Measurements from ENCODE around the gene PIK3C2G.

PIK3C2G gene

DNA sequence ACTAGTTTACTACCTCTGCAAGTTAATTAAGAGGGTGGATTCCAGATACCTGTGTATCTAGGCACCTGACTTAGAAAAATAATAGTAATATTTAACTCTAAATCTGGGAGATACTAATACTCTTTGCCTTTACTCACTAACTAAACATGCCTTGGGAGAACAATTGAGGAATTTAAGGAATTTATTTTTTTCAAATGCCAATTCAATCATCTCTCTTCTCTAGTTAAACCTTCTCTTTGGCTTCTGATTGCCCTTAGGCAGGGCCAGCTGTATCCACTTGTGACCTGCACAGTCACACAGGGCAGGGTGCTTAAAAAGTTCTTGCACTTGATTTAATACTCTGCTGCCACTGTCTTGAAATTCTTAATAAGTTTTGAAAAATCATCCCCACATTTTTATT lies 334.1 kb downstream of the PIK3C2G start:
- Histone ChIP-seq H3K79me2 (ENCODE audit: insufficient read depth, low read length) (no peaks in the 10 kb centered on the region), H3K27me3 (ENCODE audit: insufficient read depth, low read length, poor library complexity, severe bottlenecking) (no peaks in the 10 kb centered on the region), H3K4me1 (ENCODE audit: insufficient read depth, low read length, poor library complexity, severe bottlenecking) (no peaks in the 10 kb centered on the region), H2AFZ (ENCODE audit: low read length) (no peak overlapping the region), H3K9me3 (ENCODE audit: insufficient read depth, low read depth, low read length) (no peaks in the 10 kb centered on the region), H3K9me2 (replicated peaks; ENCODE audit: low read depth, low read length) (no peaks in the 10 kb centered on the region), H3K4me2 (ENCODE audit: low read depth, low read length, poor library complexity, severe bottlenecking) (no peak overlapping the region), H3K4me3 (ENCODE audit: low read length, poor library complexity, severe bottlenecking) (no peak overlapping the region), H3K36me3 (ENCODE audit: insufficient read depth, low read length) (no peaks in the 10 kb centered on the region), H3K9ac (ENCODE audit: low read depth, low read length, poor library complexity, severe bottlenecking) (no peak overlapping the region), H3F3A (ENCODE audit: low read depth) (no peaks in the 10 kb centered on the region), H4K20me1 (ENCODE audit: insufficient read depth, low read length, poor library complexity, severe bottlenecking) (no peaks in the 10 kb centered on the region)
- TF ChIP-seq, protein P1, sequence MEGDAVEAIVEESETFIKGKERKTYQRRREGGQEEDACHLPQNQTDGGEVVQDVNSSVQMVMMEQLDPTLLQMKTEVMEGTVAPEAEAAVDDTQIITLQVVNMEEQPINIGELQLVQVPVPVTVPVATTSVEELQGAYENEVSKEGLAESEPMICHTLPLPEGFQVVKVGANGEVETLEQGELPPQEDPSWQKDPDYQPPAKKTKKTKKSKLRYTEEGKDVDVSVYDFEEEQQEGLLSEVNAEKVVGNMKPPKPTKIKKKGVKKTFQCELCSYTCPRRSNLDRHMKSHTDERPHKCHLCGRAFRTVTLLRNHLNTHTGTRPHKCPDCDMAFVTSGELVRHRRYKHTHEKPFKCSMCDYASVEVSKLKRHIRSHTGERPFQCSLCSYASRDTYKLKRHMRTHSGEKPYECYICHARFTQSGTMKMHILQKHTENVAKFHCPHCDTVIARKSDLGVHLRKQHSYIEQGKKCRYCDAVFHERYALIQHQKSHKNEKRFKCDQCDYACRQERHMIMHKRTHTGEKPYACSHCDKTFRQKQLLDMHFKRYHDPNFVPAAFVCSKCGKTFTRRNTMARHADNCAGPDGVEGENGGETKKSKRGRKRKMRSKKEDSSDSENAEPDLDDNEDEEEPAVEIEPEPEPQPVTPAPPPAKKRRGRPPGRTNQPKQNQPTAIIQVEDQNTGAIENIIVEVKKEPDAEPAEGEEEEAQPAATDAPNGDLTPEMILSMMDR (conservative IDR thresholded peaks at IDR 0.05; ENCODE audit: low read length) = no peak
- TF ChIP-seq EZH2phosphoT487 (IDR thresholded peaks at IDR 0.05; ENCODE audit: borderline replicate concordance) = no peak

DNA sequence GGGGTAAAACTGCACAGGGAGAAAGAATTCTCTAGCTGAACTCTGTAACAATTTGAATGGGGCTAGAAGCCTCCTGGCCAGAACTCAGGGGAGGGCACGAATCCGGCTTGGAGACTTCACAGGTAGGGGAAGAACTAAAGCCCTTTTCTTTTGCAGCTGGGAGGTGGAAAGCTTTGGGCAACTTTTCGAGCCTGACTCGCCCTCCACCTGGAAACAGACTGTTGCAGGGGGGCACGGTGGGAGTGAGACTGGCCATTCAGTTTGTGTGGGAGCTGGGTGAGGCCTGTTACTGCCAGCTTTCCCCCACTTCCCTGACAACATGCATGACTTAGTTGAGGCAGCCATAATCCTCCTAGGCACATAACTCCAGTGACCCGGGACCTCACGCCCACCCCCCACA lies 340.6 kb downstream of the PIK3C2G start:
- H3F3A ChIP-seq (ENCODE audit: low read depth) = no peaks in the 10 kb centered on the region
- H4K20me1 ChIP-seq (ENCODE audit: insufficient read depth, low read length, poor library complexity, severe bottlenecking) = no peaks in the 10 kb centered on the region
- 0 out of 2 replicates have a peak, but pooled peaks cover 3% of the 10 kb centered on the region for H3K9me3 ChIP-seq (ENCODE audit: insufficient read depth, low read depth, low read length)
- H3K4me1 ChIP-seq (ENCODE audit: insufficient read depth, low read length, poor library complexity, severe bottlenecking) = no peaks in the 10 kb centered on the region
- no peak overlapping the region for H3K4me3 ChIP-seq (ENCODE audit: low read length, poor library complexity, severe bottlenecking)
- H3K36me3 ChIP-seq (ENCODE audit: insufficient read depth, low read length) = no peaks in the 10 kb centered on the region
- no peak overlapping the region for H2AFZ ChIP-seq (ENCODE audit: low read length)
- H3K9me2 ChIP-seq (replicated peaks; ENCODE audit: low read depth, low read length) = no peaks in the 10 kb centered on the region
- TF ChIP-seq, protein P1 (conservative IDR thresholded peaks at IDR 0.05; ENCODE audit: low read length) = no peak
- H3K79me2 ChIP-seq (ENCODE audit: insufficient read depth, low read length) = no peaks in the 10 kb centered on the region
- no peak overlapping the region for H3K4me2 ChIP-seq (ENCODE audit: low read depth, low read length, poor library complexity, severe bottlenecking)
- H3K27me3 ChIP-seq (ENCODE audit: insufficient read depth, low read length, poor library complexity, severe bottlenecking) = no peaks in the 10 kb centered on the region
- no peak overlapping the region for H3K9ac ChIP-seq (ENCODE audit: low read depth, low read length, poor library complexity, severe bottlenecking)

DNA sequence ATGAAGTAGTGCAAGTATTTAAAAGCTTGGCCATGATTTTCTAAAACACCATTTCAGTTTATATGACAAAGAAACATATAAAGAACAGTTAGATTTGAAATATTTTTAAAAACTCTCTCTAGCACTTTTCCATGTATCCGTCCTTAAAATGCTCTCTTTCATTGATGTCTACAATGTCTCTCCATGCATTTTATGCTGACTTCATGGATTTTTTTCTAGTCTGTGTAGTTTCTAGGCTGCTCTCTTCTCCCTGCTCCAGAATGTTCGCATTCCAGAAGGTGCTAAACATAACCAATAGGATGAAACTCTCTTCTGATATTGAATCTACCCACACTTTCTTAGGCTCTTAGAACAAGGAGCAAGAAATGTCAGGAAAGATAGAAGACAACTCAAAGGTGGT lies 351.7 kb downstream of the PIK3C2G start:
- no peaks in the 10 kb centered on the region for H3K36me3 ChIP-seq (ENCODE audit: insufficient read depth, low read length)
- H3K9me3 ChIP-seq (ENCODE audit: insufficient read depth, low read depth, low read length) = no peaks in the 10 kb centered on the region
- no peaks in the 10 kb centered on the region for H3F3A ChIP-seq (ENCODE audit: low read depth)
- H3K27me3 ChIP-seq (ENCODE audit: insufficient read depth, low read length, poor library complexity, severe bottlenecking) = no peaks in the 10 kb centered on the region
- TF ChIP-seq EZH2phosphoT487 (IDR thresholded peaks at IDR 0.05; ENCODE audit: borderline replicate concordance) = no peak
- TF ChIP-seq, protein P1 (conservative IDR thresholded peaks at IDR 0.05; ENCODE audit: low read length) = no peak
- no peaks in the 10 kb centered on the region for H4K20me1 ChIP-seq (ENCODE audit: insufficient read depth, low read length, poor library complexity, severe bottlenecking)
- H3K4me1 ChIP-seq (ENCODE audit: insufficient read depth, low read length, poor library complexity, severe bottlenecking) = no peaks in the 10 kb centered on the region
- H3K4me3 ChIP-seq (ENCODE audit: low read length, poor library complexity, severe bottlenecking) = no peak overlapping the region
- no peaks in the 10 kb centered on the region for H3K9me2 ChIP-seq (replicated peaks; ENCODE audit: low read depth, low read length)
- no peaks in the 10 kb centered on the region for H3K79me2 ChIP-seq (ENCODE audit: insufficient read depth, low read length)
- no peak overlapping the region for H3K9ac ChIP-seq (ENCODE audit: low read depth, low read length, poor library complexity, severe bottlenecking)
- no peak overlapping the region for H2AFZ ChIP-seq (ENCODE audit: low read length)
- no peak overlapping the region for H3K4me2 ChIP-seq (ENCODE audit: low read depth, low read length, poor library complexity, severe bottlenecking)

Data from Loucy (cell line).